Neuronal stem cell (in vitro differentiated cells): Measurements from ENCODE around the gene ABL1.
A peak's percentile ranks its signal among the peaks of the same experiment; 100 is the strongest.

ENCODE experiments used
- DNase-seq: peaks from one replicate; pipeline ENCODE4 v3.0.0-alpha.2; 2013; ENCODE audit warnings: low spot score
- H2AFZ ChIP-seq: one replicate; pipeline ENCODE4 v1.6.1; 2013; ENCODE audit warnings: mild to moderate bottlenecking, low read length, inconsistent platforms
- H2AK5ac ChIP-seq: 2 replicates; pipeline ENCODE4 v1.6.1; 2013; ENCODE audit warnings: low read depth, mild to moderate bottlenecking, inconsistent platforms, low read length, moderate library complexity, mixed read lengths
- H2BK120ac ChIP-seq: 2 replicates; pipeline ENCODE4 v1.6.1; 2013; ENCODE audit warnings: low read depth, mild to moderate bottlenecking, inconsistent platforms, low read length, moderate library complexity, mixed read lengths
- H2BK12ac ChIP-seq: one replicate; pipeline ENCODE4 v1.6.1; 2013; ENCODE audit warnings: low read length, inconsistent platforms
- H2BK15ac ChIP-seq: 2 replicates; pipeline ENCODE4 v1.6.1; 2013; ENCODE audit warnings: mild to moderate bottlenecking, low read length, inconsistent platforms, mixed read lengths
- H2BK5ac ChIP-seq: one replicate; pipeline ENCODE4 v1.6.1; 2013; ENCODE audit warnings: inconsistent platforms, mild to moderate bottlenecking, low read length, moderate library complexity
- H3K14ac ChIP-seq: one replicate; pipeline ENCODE4 v1.6.1; 2013; ENCODE audit warnings: low read length, inconsistent platforms
- H3K18ac ChIP-seq: 2 replicates; pipeline ENCODE4 v1.6.1; 2013; ENCODE audit warnings: low read length, inconsistent platforms
- H3K23ac ChIP-seq: 2 replicates; pipeline ENCODE4 v1.6.1; 2013; ENCODE audit warnings: low read depth, mild to moderate bottlenecking, mixed read lengths, low read length, inconsistent platforms; ENCODE audit not compliant: poor library complexity
- H3K27ac ChIP-seq: replicated peaks from 3 replicates; pipeline ENCODE4 v1.5.1; 2013; ENCODE audit warnings: low read length, inconsistent platforms
- H3K27me3 ChIP-seq, 3 experiments: 2 replicates each; pipeline ENCODE4 v1.6.1; 2013; ENCODE audit warnings: low read length in 3 of 3, mild to moderate bottlenecking in 2 of 3, inconsistent platforms in 1 of 3, low read depth in 1 of 3, mixed read lengths in 1 of 3, moderate library complexity in 1 of 3; ENCODE audit not compliant: control insufficient read depth in 3 of 3, insufficient read depth in 3 of 3
- H3K36me3 ChIP-seq, 2 donors: replicated peaks in 1 of 2; 2 replicates each; pipeline ENCODE4 v1.6.1; 2013; ENCODE audit warnings: low read length in 2 of 2; ENCODE audit not compliant: control insufficient read depth in 2 of 2, insufficient read depth in 2 of 2
- H3K4ac ChIP-seq: 2 replicates; pipeline ENCODE4 v1.6.1; 2013; ENCODE audit warnings: inconsistent platforms, mild to moderate bottlenecking, low read length, moderate library complexity
- H3K4me1 ChIP-seq, 2 donors: 1 replicate in 1 of 2; 2 replicates in 1 of 2; pipeline ENCODE4 v1.6.1; 2013; ENCODE audit warnings: low read length in 2 of 2, low read depth in 1 of 2; ENCODE audit not compliant: control insufficient read depth in 2 of 2, insufficient read depth in 1 of 2
- H3K4me2 ChIP-seq: one replicate; pipeline ENCODE4 v1.6.1; 2013; ENCODE audit warnings: mild to moderate bottlenecking, low read length, inconsistent platforms; ENCODE audit not compliant: insufficient read depth, poor library complexity, severe bottlenecking
- H3K4me3 ChIP-seq, 2 donors: 2 replicates each; pipeline ENCODE4 v1.5.1; 2013; ENCODE audit warnings: low read length in 2 of 2, mild to moderate bottlenecking in 2 of 2, inconsistent platforms in 1 of 2, moderate library complexity in 1 of 2
- H3K79me1 ChIP-seq: one replicate; pipeline ENCODE4 v1.6.1; 2013; ENCODE audit warnings: low read depth, mild to moderate bottlenecking, inconsistent platforms, low read length, moderate library complexity
- H3K9ac ChIP-seq: one replicate; pipeline ENCODE4 v1.6.1; 2013; ENCODE audit warnings: mild to moderate bottlenecking, low read depth, low read length, inconsistent platforms; ENCODE audit not compliant: poor library complexity
- H3K9me3 ChIP-seq, 2 donors: replicated peaks in 1 of 2; 2 replicates each; pipeline versions ENCODE3 to v1.6.1; 2013; ENCODE audit warnings: low read length in 2 of 2, mild to moderate bottlenecking in 2 of 2, inconsistent platforms in 1 of 2, low read depth in 1 of 2, mixed read lengths in 1 of 2, moderate library complexity in 1 of 2; ENCODE audit not compliant: control insufficient read depth in 2 of 2, insufficient read depth in 1 of 2
- H4K8ac ChIP-seq: one replicate; pipeline ENCODE4 v1.6.1; 2013; ENCODE audit warnings: low read depth, mild to moderate bottlenecking, inconsistent platforms, low read length, moderate library complexity
- H4K91ac ChIP-seq: one replicate; pipeline ENCODE4 v1.6.1; 2013; ENCODE audit warnings: low read length, low read depth, mild to moderate bottlenecking, inconsistent platforms; ENCODE audit not compliant: poor library complexity
- WGBS, 2 donors: extraction: QIAGEN DNeasy Blood & Tissue Kit; methylation state at CpG; one replicate each; pipeline ENCODE4 v1.1.7; 2013; ENCODE audit warnings: missing lambda C conversion rate in 2 of 2, mixed read lengths in 1 of 2; ENCODE audit not compliant: insufficient read length in 2 of 2, insufficient replicate concordance in 1 of 2; ENCODE audit errors: extremely low coverage in 2 of 2; 5-methylcytosine and 5-hydroxymethylcytosine counted together

The ABL1 gene

GRCh38 chr9:130820135-130820738, 14.8 kb upstream of the ABL1 start:
- no peak for DNase-seq
- H3K27me3 ChIP-seq = no peaks in the 10 kb centered on the region
- peaks cover 16% of the 10 kb centered on the region in 2 donors for H3K4me1 ChIP-seq
- H3K79me1 ChIP-seq = peaks cover 1% of the 10 kb centered on the region
- no peak overlapping the region for H3K9ac ChIP-seq
- H3K4me3 ChIP-seq = no peak overlapping the region
- no peak overlapping the region for H4K8ac ChIP-seq
- H3K36me3 ChIP-seq = no peaks in the 10 kb centered on the region
- no peak overlapping the region for H4K91ac ChIP-seq
- H3K14ac ChIP-seq = no peak overlapping the region
- no peak overlapping the region for H2BK12ac ChIP-seq
- H2BK5ac ChIP-seq = no peak overlapping the region
- H3K4ac ChIP-seq = no peak overlapping the region
- no peak overlapping the region for H2AK5ac ChIP-seq
- H3K23ac ChIP-seq = no peak overlapping the region
- peak overlapping the region; percentile 7 for H3K18ac ChIP-seq
- no CpG with 5 or more reads among the region's 5 CpGs for WGBS, 2 donors
- no peak overlapping the region for H3K4me2 ChIP-seq
- no peak overlapping the region for H3K27ac ChIP-seq
- no peak overlapping the region for H2AFZ ChIP-seq
- peaks cover 1 to 4% of the 10 kb centered on the region in 2 donors for H3K9me3 ChIP-seq
- no peak overlapping the region for H2BK120ac ChIP-seq
- H2BK15ac ChIP-seq = no peak overlapping the region

GRCh38 chr9:130823435-130823834, 11.6 kb upstream of the ABL1 start:
- H2AFZ ChIP-seq = no peak overlapping the region
- no peak overlapping the region for H2BK5ac ChIP-seq
- H3K9ac ChIP-seq = no peak overlapping the region
- H3K4me2 ChIP-seq = no peak overlapping the region
- H3K27ac ChIP-seq = peak overlapping the region; percentile 14
- H2BK120ac ChIP-seq = no peak overlapping the region
- WGBS, 2 donors = no CpG with 5 or more reads among the region's 6 CpGs
- H3K4me3 ChIP-seq = no peak overlapping the region
- no peak overlapping the region for H2AK5ac ChIP-seq
- no peak overlapping the region for H3K4ac ChIP-seq
- no peak overlapping the region for H4K8ac ChIP-seq
- peak overlapping the region; percentile 3 for H2BK15ac ChIP-seq
- no peak overlapping the region for H2BK12ac ChIP-seq
- H3K9me3 ChIP-seq = peaks cover 0 to 10% of the 10 kb centered on the region in 2 donors
- no peaks in the 10 kb centered on the region for H3K36me3 ChIP-seq
- H3K79me1 ChIP-seq = peaks cover 1% of the 10 kb centered on the region
- no peak overlapping the region for H4K91ac ChIP-seq
- H3K4me1 ChIP-seq = peaks cover 18 to 24% of the 10 kb centered on the region in 2 donors
- H3K14ac ChIP-seq = no peak overlapping the region
- H3K27me3 ChIP-seq = no peaks in the 10 kb centered on the region
- H3K23ac ChIP-seq = no peak overlapping the region
- DNase-seq = no peak
- peak overlapping the region; percentile 86 for H3K18ac ChIP-seq

GRCh38 chr9:130824079-130824478, 11.0 kb upstream of the ABL1 start:
- H3K27ac ChIP-seq = peak overlapping the region; percentile 77

GRCh38 chr9:130824643-130825350, 10.3 kb upstream of the ABL1 start:
- Histone ChIP-seq H2BK120ac (no peak overlapping the region), H2AFZ (peak overlapping the region; percentile 53), H4K91ac (no peak overlapping the region), H3K79me1 (peaks cover 1% of the 10 kb centered on the region), H3K9ac (no peak overlapping the region), H3K4me3 (no peak overlapping the region), H3K14ac (no peak overlapping the region), H2BK15ac (no peak overlapping the region), H2BK12ac (no peak overlapping the region), H3K4ac (no peak overlapping the region), H3K27ac (peak overlapping the region; percentile 77), H3K36me3 (no peaks in the 10 kb centered on the region), H3K4me1 (peaks cover 18 to 24% of the 10 kb centered on the region in 2 donors), H2BK5ac (no peak overlapping the region), H4K8ac (no peak overlapping the region), H3K27me3 (no peaks in the 10 kb centered on the region), H3K9me3 (peaks cover 0 to 18% of the 10 kb centered on the region in 2 donors), H3K4me2 (peak overlapping the region; percentile 41), H2AK5ac (no peak overlapping the region), H3K18ac (peak overlapping the region; percentile 29), H3K23ac (no peak overlapping the region)
- no CpG with 5 or more reads among the region's 4 CpGs for WGBS, 2 donors
- DNase-seq = peak; percentile 75

More at GRCh38 chr9:130824079-130824478, 11.0 kb upstream of the ABL1 start:
- no peak overlapping the region for H2BK12ac ChIP-seq
- H2BK15ac ChIP-seq = no peak overlapping the region
- peaks cover 18 to 24% of the 10 kb centered on the region in 2 donors for H3K4me1 ChIP-seq
- H3K79me1 ChIP-seq = peaks cover 1% of the 10 kb centered on the region
- no peak overlapping the region for H2BK5ac ChIP-seq
- no peak overlapping the region for H2BK120ac ChIP-seq
- H2AFZ ChIP-seq = peak overlapping the region; percentile 53
- H3K23ac ChIP-seq = no peak overlapping the region
- peak overlapping the region; percentile 41 for H3K4me2 ChIP-seq
- no CpG with 5 or more reads among the region's 2 CpGs for WGBS, 2 donors
- H3K9me3 ChIP-seq = peaks cover 0 to 16% of the 10 kb centered on the region in 2 donors
- H3K9ac ChIP-seq = no peak overlapping the region
- no peak overlapping the region for H3K4me3 ChIP-seq
- H2AK5ac ChIP-seq = peak overlapping the region; percentile 44
- H3K36me3 ChIP-seq = no peaks in the 10 kb centered on the region
- H4K91ac ChIP-seq = no peak overlapping the region
- no peak for DNase-seq
- H3K4ac ChIP-seq = no peak overlapping the region
- peak overlapping the region; percentile 55 for H3K18ac ChIP-seq
- H3K14ac ChIP-seq = peak overlapping the region; percentile 9
- no peak overlapping the region for H4K8ac ChIP-seq
- no peaks in the 10 kb centered on the region for H3K27me3 ChIP-seq
